H54 (cell line): Measurements from ENCODE around the gene SARDH.

Experiments
- DNase-seq: peaks from one replicate; pipeline ENCODE4 v3.0.0; 2011; ENCODE audit warnings: low spot score, mixed read lengths; ENCODE audit not compliant: insufficient read length
- FAIRE-seq: peaks from 3 replicates; lab custom pipeline; 2011; peaks lifted over from hg19 to GRCh38; lab: Jason Lieb, UNC
- POLR2A ChIP-seq: IDR thresholded peaks from 2 replicates; pipeline ENCODE4 v1.6.1; 2011; ENCODE audit warnings: low read depth, mild to moderate bottlenecking, low read length

SARDH gene, protein sequence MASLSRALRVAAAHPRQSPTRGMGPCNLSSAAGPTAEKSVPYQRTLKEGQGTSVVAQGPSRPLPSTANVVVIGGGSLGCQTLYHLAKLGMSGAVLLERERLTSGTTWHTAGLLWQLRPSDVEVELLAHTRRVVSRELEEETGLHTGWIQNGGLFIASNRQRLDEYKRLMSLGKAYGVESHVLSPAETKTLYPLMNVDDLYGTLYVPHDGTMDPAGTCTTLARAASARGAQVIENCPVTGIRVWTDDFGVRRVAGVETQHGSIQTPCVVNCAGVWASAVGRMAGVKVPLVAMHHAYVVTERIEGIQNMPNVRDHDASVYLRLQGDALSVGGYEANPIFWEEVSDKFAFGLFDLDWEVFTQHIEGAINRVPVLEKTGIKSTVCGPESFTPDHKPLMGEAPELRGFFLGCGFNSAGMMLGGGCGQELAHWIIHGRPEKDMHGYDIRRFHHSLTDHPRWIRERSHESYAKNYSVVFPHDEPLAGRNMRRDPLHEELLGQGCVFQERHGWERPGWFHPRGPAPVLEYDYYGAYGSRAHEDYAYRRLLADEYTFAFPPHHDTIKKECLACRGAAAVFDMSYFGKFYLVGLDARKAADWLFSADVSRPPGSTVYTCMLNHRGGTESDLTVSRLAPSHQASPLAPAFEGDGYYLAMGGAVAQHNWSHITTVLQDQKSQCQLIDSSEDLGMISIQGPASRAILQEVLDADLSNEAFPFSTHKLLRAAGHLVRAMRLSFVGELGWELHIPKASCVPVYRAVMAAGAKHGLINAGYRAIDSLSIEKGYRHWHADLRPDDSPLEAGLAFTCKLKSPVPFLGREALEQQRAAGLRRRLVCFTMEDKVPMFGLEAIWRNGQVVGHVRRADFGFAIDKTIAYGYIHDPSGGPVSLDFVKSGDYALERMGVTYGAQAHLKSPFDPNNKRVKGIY

DNA sequence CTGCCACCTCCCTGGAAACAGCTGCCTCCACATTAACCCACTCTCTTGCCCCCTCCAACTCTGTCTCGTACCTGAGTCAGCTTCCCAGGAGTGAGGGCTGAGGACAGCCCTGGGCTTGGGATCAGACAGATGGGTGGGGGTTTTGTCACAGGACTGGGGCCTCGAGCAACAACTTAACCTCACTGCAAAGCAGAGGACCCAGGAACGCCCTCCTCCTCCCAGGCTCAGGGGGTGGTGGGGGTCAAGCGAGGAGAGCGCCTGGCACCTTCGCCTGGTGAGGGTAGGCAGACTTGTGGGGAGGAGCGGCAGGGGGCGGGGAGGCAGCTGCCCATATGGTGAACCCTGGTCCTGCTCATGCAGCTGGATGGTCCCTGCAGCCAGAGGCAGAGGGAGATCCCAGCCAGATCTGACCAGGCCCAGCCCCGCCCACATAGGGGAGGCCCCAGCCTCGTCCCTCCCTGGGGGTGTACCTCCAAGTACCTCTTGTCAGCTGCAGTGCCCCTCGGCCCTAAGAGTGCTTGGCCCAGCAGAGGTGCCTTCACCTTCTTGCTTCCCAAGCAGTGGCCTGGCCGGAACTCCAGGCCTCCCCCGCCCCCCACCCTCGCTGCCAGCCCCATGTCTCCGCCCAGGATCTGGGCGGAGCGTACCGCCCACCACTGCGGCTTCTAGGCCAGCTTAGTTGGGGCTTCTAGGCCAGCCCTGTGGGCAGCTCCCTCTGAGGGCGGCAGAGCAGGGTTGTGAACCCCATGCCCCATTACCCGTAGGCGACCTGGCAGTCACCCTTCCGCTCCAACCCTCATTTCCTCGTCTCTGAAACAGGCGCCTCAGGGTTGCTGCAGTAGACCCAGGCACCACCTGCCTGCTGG is at the start of gene SARDH:
TSS of gene SARDH (minus strand) at position 579 of the 866 bp plus-strand sequence. CDS start 4,179 bp downstream, outside the sequence.
- peak; percentile 93 for DNase-seq
- FAIRE-seq, result no peak

DNA sequence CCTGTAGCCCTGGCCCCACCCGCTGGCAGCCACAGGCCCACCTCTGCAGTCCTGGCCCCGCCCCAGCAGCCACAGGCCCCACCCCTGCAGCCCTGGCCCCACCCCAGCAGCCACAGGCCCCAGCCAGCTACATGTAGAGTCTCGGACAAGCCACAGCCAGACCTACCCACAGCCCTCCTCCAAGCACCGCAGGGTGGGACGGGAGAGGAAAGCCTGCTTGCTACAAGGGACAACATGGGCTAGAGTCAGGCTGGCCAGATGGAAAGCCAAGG is 49.5 kb upstream of the SARDH start:
- DNase-seq (peak; percentile 75), FAIRE-seq (no peak)
- no peak for TF ChIP-seq POLR2A

More for the DNA sequence above, at the start of gene SARDH:
- TF ChIP-seq POLR2A, result no peak

DNA sequence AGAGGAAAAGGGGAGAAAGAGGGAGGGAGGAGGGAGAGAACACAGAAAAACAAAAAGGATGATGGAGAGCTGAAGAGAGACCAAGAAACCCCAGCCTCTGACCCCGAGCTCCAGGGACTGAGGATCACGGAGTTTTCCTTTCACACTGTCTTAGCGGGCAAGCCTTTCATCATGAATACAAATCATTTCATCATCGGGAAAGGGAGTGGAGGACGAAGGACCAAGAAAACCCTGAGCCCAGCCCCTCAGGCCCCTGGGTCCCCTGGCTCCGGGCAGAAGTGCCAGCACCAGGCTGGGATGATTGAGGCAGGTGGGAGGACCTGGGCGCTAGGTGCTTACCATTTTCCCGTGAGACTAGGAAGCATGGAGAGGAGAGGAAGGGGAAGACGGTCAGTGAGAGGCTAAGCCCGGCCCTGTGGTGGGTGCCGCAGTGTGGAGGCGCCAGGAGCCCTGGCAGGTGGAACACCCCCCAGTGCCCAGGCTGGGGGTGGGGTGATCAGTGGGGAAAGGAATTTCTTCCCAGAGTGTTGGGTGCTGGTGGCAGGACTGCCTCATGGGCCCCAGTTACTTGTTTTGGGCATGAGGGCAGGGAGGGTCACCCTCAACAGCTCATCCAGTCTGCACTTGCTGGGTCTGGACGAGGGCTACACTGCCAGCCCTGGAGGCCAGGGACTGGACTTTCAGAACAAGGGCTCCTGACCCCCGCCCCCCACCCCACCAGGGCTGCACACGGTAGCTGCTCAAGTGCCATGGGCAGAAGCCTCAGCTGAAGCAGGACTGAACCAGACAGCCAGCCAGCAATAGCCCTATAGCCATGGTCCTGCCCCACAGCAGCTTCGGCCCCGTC is 49.0 kb upstream of the SARDH start:
- FAIRE-seq (no peak), DNase-seq (no peak)
- no peak for TF ChIP-seq POLR2A

DNA sequence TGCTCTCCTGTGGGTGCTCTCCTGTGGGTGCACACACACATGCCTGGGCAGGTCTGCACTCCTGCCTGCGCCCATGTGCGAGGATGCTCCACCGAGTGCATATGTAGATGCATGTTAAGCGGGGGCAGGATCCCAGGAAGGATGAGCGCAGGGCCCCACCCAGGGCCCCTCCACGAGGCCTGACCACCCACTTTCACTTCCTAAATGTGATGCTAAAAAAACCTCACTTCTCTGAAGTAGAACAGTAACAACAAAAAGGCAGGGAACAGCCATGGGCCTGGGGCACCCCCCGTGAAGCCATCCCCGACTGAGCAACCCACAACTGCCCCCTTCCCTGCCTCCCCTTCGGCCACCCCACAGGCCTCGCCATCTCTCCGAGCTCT is 48.2 kb upstream of the SARDH start:
- no peak for DNase-seq
- no peak for FAIRE-seq
- no peak for TF ChIP-seq POLR2A

DNA sequence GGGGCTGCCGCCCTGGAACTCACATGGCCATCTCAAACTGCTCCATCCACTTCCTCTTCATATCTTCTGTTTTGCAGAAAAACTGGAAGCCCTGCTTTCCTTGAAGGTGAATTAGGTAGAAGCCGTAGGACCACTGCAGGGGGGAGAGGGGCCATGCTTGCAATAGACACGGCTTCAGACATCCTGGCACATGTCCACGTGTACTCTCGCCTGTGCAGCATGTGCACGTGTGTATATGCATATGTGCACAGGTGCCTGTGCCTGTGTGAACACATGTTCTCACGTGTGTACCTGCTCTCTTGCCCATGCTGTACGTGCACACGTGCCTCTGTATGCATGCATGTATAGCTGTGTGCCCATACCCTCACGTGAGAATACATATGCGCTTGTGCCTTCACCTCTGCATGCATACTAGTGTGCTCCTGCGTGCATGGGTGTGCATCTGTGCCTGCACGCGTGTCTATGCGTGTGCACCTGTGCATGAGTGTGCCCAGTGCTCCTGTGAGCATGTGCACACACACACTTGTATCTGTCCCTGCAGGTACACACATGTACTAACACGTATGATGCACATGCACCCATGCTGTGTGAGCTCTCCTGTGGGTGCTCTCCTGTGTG is 47.7 kb upstream of the SARDH start:
- FAIRE-seq, result no peak
- TF ChIP-seq POLR2A, result no peak
- no peak for DNase-seq

DNA sequence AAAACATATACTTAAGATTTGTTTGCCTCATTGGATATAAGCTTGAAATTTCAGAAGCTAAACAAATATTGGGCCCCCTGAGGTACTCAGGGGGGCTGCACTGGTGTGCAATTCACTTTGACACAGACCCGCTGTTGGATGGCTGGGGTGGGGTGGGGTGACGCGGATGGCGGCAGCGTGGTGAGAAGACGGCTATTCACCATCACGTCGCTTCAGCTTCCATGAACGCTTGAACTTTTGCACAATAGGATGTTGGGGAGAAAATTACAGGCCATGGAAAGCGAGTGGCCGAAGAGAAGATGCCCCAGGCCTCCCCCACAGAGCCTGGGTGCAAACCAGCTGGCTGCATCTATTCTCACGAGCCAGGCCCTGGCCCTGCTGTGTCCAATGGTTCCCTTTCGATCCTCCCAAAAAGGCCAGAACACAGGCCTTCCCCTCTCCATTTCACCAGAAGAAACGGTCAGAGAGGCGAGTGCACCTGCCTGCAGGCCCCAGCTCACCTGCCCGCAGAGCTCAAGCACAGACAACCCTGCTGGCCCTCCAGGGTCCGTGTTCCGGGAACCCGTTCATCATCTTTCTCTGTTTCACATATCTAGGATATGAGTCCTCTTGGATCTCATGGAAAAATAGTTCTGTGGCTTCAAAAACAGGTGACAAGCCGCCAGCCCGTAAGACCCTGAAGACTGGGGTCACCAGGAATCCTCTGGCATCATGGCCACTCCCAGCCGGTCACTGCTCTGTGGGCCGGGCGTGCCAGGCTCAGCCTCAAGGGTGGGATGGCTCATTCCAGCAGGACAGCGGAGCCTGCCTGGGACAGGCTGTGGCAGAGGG is 46.8 kb upstream of the SARDH start:
- TF ChIP-seq POLR2A, result no peak
- DNase-seq (no peak), FAIRE-seq (no peak)

DNA sequence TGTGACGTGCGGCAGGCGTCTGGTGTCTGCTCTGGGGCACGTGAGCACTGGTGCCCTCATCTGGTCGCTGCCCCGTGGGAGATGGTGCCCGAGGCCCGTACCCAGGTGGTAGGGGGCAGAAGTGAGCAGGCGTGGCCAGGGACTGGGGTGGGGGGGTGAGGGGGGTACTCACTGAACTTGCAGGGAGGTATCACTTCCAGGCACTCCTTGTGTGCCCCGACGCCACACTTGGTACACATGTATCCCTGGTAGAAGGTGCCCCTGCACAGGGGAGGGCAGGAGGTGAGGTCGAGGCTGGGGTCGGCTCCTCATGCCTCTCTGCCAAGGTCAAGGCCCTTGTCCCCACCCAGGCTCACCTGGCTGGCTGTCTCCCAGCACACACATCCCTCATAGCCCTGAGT is 45.2 kb upstream of the SARDH start:
- no peak for FAIRE-seq
- DNase-seq, result no peak
- no peak for TF ChIP-seq POLR2A

DNA sequence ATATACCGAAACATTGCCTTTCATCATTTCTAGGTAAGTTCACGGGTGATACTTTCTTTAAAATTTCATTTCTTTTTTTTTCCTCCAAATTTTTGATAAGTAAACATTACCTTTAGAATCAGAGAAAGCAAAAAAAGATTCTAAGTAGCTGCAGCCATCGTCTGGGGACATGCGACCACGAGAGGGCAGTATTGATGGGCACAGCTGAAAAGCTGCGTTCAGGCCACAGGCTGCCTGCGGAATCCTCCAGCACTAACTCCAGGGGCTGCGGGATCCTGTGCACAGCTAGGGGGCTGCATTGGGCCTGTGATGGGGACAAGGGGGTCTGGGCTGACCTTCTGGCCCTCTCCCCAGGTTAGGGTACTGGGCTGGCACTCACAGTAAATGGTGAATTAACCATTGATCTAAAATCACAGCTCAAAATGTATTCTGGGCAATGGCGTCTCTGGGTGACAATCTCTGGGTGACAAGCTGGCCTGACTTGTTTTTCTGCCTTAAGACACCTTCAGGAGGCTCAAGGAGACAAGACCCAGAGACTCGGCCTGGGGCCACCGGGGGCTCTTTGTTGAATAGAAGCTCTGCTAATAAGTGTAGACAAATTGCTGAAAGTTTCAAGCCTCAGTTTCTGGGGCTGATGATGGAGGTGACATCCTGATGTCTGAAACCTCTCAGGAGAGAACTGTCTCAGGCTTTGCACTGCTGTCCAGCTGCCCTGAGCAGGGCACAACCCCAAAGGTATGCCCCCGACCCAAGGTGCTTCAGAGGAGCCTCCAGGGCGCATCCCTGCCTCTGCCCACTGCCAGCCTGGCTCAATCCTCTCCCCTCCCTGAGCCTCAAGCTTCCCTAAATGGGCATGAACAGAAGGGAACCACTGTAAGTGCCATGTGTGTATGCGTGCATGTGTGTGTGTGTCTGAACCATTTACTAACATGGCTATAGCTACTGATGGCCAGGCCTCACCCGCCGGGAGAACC is 44.3 kb upstream of the SARDH start:
- DNase-seq (peak; percentile 82), FAIRE-seq (peak; percentile 53)
- no peak for TF ChIP-seq POLR2A

DNA sequence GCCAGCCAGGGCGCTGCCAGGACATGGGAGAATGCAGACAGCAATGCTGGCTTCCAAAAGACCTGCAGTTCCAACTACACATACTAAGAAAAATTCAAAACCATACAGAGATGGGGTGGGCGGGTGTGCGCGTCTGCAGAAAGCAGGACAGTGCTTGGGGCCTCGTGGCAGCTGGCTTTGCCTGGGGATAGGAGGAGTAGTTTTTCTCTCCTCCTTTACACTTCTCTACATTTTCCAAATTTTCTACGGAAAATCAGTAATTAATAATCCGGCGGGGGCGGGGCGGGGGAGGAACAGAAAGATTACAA is 43.6 kb upstream of the SARDH start:
- DNase-seq (no peak), FAIRE-seq (no peak)
- no peak for TF ChIP-seq POLR2A

DNA sequence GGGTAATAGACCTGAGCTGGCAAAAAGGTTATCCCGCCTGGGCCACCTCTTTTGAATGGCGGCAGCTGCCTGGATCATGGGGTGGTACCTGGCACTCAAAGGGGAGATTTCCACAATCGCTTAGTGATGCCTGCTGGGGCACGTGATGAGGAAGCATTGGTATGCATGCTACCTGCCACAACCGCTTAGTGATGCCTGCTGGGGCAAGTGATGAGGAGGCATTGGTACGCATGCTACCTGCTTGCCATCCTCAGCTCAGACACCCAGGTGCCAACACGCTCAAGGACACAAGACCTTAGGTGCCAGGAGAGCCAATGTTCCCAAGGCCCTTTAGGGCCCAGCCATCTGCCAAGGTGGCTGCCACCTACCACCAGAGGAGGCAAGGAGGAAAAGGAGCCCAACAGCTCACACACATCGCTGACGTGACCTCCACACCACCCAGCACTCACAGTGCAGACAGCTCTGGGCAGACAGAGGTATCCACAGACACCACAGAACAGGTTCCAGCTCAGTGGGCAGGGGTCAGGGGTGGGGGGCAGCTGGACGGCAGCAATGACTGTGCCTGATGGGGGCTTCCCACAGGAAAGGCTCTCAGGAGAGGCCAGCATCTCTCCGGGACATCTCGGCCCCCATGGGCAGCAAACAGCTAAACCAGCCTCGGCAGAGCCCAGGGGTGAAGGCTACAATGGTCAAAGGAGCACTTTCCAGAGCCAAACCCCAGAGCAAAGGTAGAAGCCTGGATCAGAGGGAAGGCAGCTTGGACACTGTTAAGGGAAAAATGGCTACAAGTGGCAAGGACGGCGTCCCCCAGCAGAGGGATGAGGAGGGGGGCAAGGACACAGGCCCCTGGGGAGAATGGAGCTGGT is 43.0 kb upstream of the SARDH start:
- TF ChIP-seq POLR2A, result no peak
- FAIRE-seq, result no peak
- no peak for DNase-seq
